Tibial nerve (tissue), 4 donors: ENCODE results near the gene KDR. TPM values are rescaled to one million over a fixed set of nuclear protein-coding genes. Genes with fewer than 3 reads are reported as not detected.

Source experiments
- DNase-seq, 2 donors: peaks; one replicate each; pipeline ENCODE4 v3.0.0-alpha.2; 2019; ENCODE audit warnings: low spot score in 2 of 2
- H3K27ac ChIP-seq, 4 donors: fragments of 200-600 bp; sonication (generic) in 3 of 4; one replicate each; pipeline ENCODE4 v1.5.1; 2017 to 2019; ENCODE audit warnings: mild to moderate bottlenecking in 1 of 4
- H3K27me3 ChIP-seq, 2 donors: fragments of 200-600 bp; sonication (generic) in 1 of 2; one replicate each; pipeline versions ENCODE4 v1.5.1 to v1.6.0; 2017 to 2019
- H3K36me3 ChIP-seq, 3 donors: fragments of 200-600 bp; sonication (generic); one replicate each; pipeline ENCODE4 v1.5.1; 2018 to 2019
- H3K4me1 ChIP-seq, 4 donors: fragments of 200-600 bp; sonication (generic) in 3 of 4; one replicate each; pipeline ENCODE4 v1.5.1; 2017 to 2019
- H3K4me3 ChIP-seq, 4 donors: fragments of 200-600 bp; sonication (generic) in 3 of 4; one replicate each; pipeline ENCODE4 v1.5.1; 2017 to 2019; ENCODE audit warnings: mild to moderate bottlenecking in 1 of 4, moderate library complexity in 1 of 4
- H3K9me3 ChIP-seq, 4 donors: fragments of 200-600 bp; sonication (generic) in 3 of 4; one replicate each; pipeline ENCODE4 v1.5.1; 2017 to 2019
- CTCF ChIP-seq, 5 experiments: fragments of 200-600 bp in 3 of 5; fragments of 450-650 bp in 2 of 5; sonication (generic) in 3 of 5; IDR thresholded peaks; one replicate each; pipeline ENCODE4 v1.5.1; 2016 to 2019; ENCODE audit warnings: antibody characterized with exemption in 5 of 5, mild to moderate bottlenecking in 3 of 5, moderate library complexity in 2 of 5
- EP300 ChIP-seq, 2 donors: sonication (generic); formaldehyde crosslinking; IDR thresholded peaks; one replicate each; pipeline ENCODE4 v1.6.1; 2017; ENCODE audit warnings: antibody characterized with exemption in 2 of 2, mild to moderate bottlenecking in 1 of 2
- POLR2A ChIP-seq, 2 donors: fragments of 450-650 bp; IDR thresholded peaks; one replicate each; pipeline ENCODE4 v1.6.1; 2017; ENCODE audit warnings: antibody characterized with exemption in 2 of 2, mild to moderate bottlenecking in 2 of 2, moderate library complexity in 2 of 2
- WGBS, 2 donors: methylation state at CpG; one replicate each; pipeline ENCODE4 v1.1.5; 2018; 5-methylcytosine and 5-hydroxymethylcytosine counted together
- total RNA-seq, 4 donors: library from RNA; depleted of rRNA; stranded (reverse); fragments of >200 nt; gene quantifications; one replicate each; pipeline ENCODE4 v1.1.0, GENCODE V29; 2016

Gene KDR
- total RNA-seq, 4 donors from 2014 or later: 28.8 to 85.7 (median 74.6) TPM

- no peak overlapping the region for H3K4me3 ChIP-seq
- 94 to 97% methylated on average over 2 of the region's 2 CpGs for WGBS, 2 donors
- no peaks in the 10 kb centered on the region for H3K9me3 ChIP-seq
- no peaks in the 10 kb centered on the region for H3K36me3 ChIP-seq
- TF ChIP-seq POLR2A (IDR thresholded peaks at IDR 0.05) (no peak), EP300 (IDR thresholded peaks at IDR 0.05) (no peak), CTCF (IDR thresholded peaks at IDR 0.05) (no peak)
- no peak overlapping the region for H3K27ac ChIP-seq
- H3K4me1 ChIP-seq: peaks cover 0 to 16% (median 6%) of the 10 kb centered on the region in 4 donors
- no peak for DNase-seq
- no peaks in the 10 kb centered on the region for H3K27me3 ChIP-seq
These were observed 32.9 kb downstream of the KDR start for GRCh38 chr4:55092504-55092903.

- 80 to 81% methylated on average over 6 of the region's 6 CpGs for WGBS, 2 donors
- DNase-seq: no peak
These were observed 35.5 kb downstream of the KDR start for GRCh38 chr4:55089916-55090315.

GRCh38 chr4:55087913-55088260 is 37.5 kb downstream of the KDR start:
- WGBS, 2 donors: 11 to 16% methylated on average over 1 of the region's 1 CpG
- DNase-seq: no peak
- Histone ChIP-seq H3K36me3 (no peaks in the 10 kb centered on the region), H3K9me3 (no peaks in the 10 kb centered on the region), H3K27me3 (no peaks in the 10 kb centered on the region), H3K4me1 (peaks cover 0 to 27% (median 8%) of the 10 kb centered on the region in 4 donors), H3K27ac (peak overlapping the region in 2 of 4 donors; percentile 38 to 42), H3K4me3 (no peak overlapping the region)
- peak in 1 of 2 donors; percentile 71 for TF ChIP-seq EP300 (IDR thresholded peaks at IDR 0.05)
- no peak for TF ChIP-seq CTCF (IDR thresholded peaks at IDR 0.05)
- TF ChIP-seq POLR2A (IDR thresholded peaks at IDR 0.05): no peak

More at GRCh38 chr4:55089916-55090315, 35.5 kb downstream of the KDR start:
- no peak overlapping the region for H3K4me3 ChIP-seq
- H3K9me3 ChIP-seq: no peaks in the 10 kb centered on the region
- H3K4me1 ChIP-seq: peaks cover 0 to 27% (median 8%) of the 10 kb centered on the region in 4 donors
- TF ChIP-seq EP300 (IDR thresholded peaks at IDR 0.05) (no peak), POLR2A (IDR thresholded peaks at IDR 0.05) (no peak), CTCF (IDR thresholded peaks at IDR 0.05) (no peak)
- no peaks in the 10 kb centered on the region for H3K36me3 ChIP-seq
- no peak overlapping the region for H3K27ac ChIP-seq
- no peaks in the 10 kb centered on the region for H3K27me3 ChIP-seq

- Histone ChIP-seq H3K36me3 (no peaks in the 10 kb centered on the region), H3K9me3 (no peaks in the 10 kb centered on the region), H3K4me1 (peaks cover 0 to 27% (median 8%) of the 10 kb centered on the region in 4 donors), H3K27me3 (no peaks in the 10 kb centered on the region), H3K4me3 (no peak overlapping the region), H3K27ac (peak overlapping the region in 2 of 4 donors; percentile 38 to 42)
- WGBS, 2 donors: 40% methylated on average over 8 of the region's 8 CpGs
- TF ChIP-seq CTCF (IDR thresholded peaks at IDR 0.05) (no peak), EP300 (IDR thresholded peaks at IDR 0.05) (no peak), POLR2A (IDR thresholded peaks at IDR 0.05) (no peak)
- DNase-seq: no peak
These were observed 38.1 kb downstream of the KDR start for GRCh38 chr4:55087009-55087912.

GRCh38 chr4:55086578-55086977 is 38.8 kb downstream of the KDR start:
- peaks cover 0 to 27% (median 8%) of the 10 kb centered on the region in 4 donors for H3K4me1 ChIP-seq
- no peaks in the 10 kb centered on the region for H3K27me3 ChIP-seq
- WGBS, 2 donors: 47 to 59% methylated on average over 6 of the region's 6 CpGs
- DNase-seq: no peak
- H3K4me3 ChIP-seq: no peak overlapping the region
- no peaks in the 10 kb centered on the region for H3K9me3 ChIP-seq
- TF ChIP-seq POLR2A (IDR thresholded peaks at IDR 0.05): no peak
- no peak for TF ChIP-seq EP300 (IDR thresholded peaks at IDR 0.05)
- no peak for TF ChIP-seq CTCF (IDR thresholded peaks at IDR 0.05)
- H3K27ac ChIP-seq: no peak overlapping the region
- no peaks in the 10 kb centered on the region for H3K36me3 ChIP-seq
